SU-DHL-6 (cell line): ENCODE data around the gene R3HDM2.
A peak's percentile ranks its signal among the peaks of the same experiment; 100 is the strongest.
"Not testable (repeated sequence)": the region's sequence is repeated elsewhere in the genome, so short reads cannot be mapped to it uniquely, and the experiment has no call there.

Source experiments
- H2AFZ ChIP-seq: fragments of 200-600 bp; sonication (generic); 2 replicates; pipeline ENCODE4 v1.6.1; 2014; ENCODE audit warnings: low read depth, mild to moderate bottlenecking, moderate library complexity, mixed read lengths, antibody characterized with exemption, low read length; ENCODE audit not compliant: severe bottlenecking
- H3F3A ChIP-seq: fragments of 200-600 bp; shearing (Covaris generic); 2 replicates; pipeline ENCODE4 v1.6.0; 2016; ENCODE audit warnings: antibody characterized with exemption, mild to moderate bottlenecking; ENCODE audit not compliant: insufficient read depth
- H3K27ac ChIP-seq: fragments of 200-600 bp; sonication (generic); 2 replicates; pipeline ENCODE4 v1.5.1; 2016; ENCODE audit warnings: low read depth, mild to moderate bottlenecking, low read length, moderate library complexity, mixed read lengths
- H3K27me3 ChIP-seq: fragments of 200-600 bp; sonication (generic), shearing (Covaris generic); 2 replicates; pipeline ENCODE4 v1.6.0; 2014; ENCODE audit warnings: mild to moderate bottlenecking, low read length
- H3K36me3 ChIP-seq: fragments of 200-600 bp; sonication (generic); 2 replicates; pipeline ENCODE4 v1.6.1; 2014; ENCODE audit warnings: mild to moderate bottlenecking, low read length, mixed read lengths
- H3K4me2 ChIP-seq: fragments of 300-600, 200-600 bp; shearing (Covaris generic), sonication (generic); 2 replicates; pipeline ENCODE4 v1.6.0; 2014; ENCODE audit warnings: low read length, low read depth, mild to moderate bottlenecking; ENCODE audit not compliant: poor library complexity, severe bottlenecking
- H3K4me3 ChIP-seq: fragments of 200-600 bp; sonication (generic); 2 replicates; pipeline ENCODE4 v1.5.1; 2014; ENCODE audit warnings: antibody characterized with exemption, low read length, mild to moderate bottlenecking, mixed read lengths; ENCODE audit not compliant: insufficient read depth, poor library complexity, severe bottlenecking
- H3K79me2 ChIP-seq: fragments of 200-600 bp; sonication (generic); 2 replicates; pipeline ENCODE4 v1.6.1; 2014; ENCODE audit warnings: mild to moderate bottlenecking, low read length, moderate library complexity; ENCODE audit not compliant: insufficient read depth
- H3K9ac ChIP-seq: fragments of 200-600 bp; sonication (generic); 2 replicates; pipeline ENCODE4 v1.7.0; 2014; ENCODE audit warnings: mild to moderate bottlenecking, low read length
- H3K9me2 ChIP-seq: fragments of 200-600 bp; sonication (generic); replicated peaks from 2 replicates; pipeline ENCODE4 v1.6.1; 2014; ENCODE audit warnings: low read length; ENCODE audit not compliant: insufficient read depth
- H3K9me3 ChIP-seq: fragments of 200-600 bp; sonication (generic); 2 replicates; pipeline ENCODE4 v1.6.1; 2014; ENCODE audit warnings: low read length, mixed read lengths; ENCODE audit not compliant: insufficient read depth
- H4K20me1 ChIP-seq: fragments of 200-600 bp; sonication (generic); 2 replicates; pipeline ENCODE4 v1.6.1; 2014; ENCODE audit warnings: low read depth, mild to moderate bottlenecking, antibody characterized with exemption, low read length, moderate library complexity, mixed read lengths
- EZH2phosphoT487 ChIP-seq: fragments of 200-600 bp; sonication (generic), shearing (Covaris generic); conservative IDR thresholded peaks from 2 replicates; pipeline ENCODE4 v1.6.1; 2018; ENCODE audit warnings: mild to moderate bottlenecking, antibody characterized with exemption, low read length, moderate library complexity, mixed read lengths
- TF ChIP-seq, protein P1 (sequence below): fragments of 200-600 bp; sonication (generic); IDR thresholded peaks from one replicate; pipeline ENCODE4 v1.5.1; 2017; ENCODE audit warnings: antibody characterized with exemption, mild to moderate bottlenecking, low read length, moderate library complexity; ENCODE audit not compliant: insufficient read depth, poor library complexity, severe bottlenecking

The R3HDM2 gene

DNA sequence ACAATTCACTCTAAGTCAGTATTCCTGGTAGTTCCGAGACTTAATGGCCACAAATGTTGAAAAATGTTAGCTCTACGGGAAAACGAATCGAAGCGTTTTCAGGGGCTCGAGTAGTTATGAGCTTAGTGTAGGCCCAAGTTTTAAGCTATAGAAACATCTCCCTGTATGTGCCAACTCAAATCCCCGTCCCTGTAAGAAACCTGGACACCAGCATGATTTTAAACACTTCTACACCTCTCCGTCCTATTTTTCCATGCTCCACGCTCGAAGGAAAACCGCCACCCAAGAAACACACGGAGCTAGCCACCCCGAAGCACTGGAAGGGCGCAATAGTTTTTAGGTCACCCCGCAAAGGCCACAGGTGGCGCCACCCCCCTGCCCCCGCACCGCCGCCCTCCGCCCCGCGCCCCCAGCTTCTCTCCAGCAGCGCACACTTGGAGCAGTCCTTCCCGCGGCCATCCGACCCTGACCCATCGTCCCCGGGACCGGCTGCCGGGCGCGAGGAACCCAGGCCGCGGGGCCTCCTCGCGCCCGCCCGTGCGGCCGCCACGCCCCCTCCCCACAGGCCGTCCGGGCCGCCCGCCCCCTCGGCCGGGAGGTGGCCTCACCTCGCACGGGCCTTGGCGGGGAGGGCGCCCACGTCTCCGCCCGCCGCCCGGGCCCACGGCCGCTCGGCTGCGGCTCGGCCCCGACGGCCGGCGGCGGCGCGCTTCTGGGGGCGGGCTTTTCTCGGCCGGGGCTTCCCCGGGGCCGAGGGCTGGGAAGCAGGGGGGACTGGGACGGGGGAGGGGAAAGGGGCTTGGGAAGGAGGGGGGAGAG is 522 bp downstream of the R3HDM2 start:
- peaks cover 33% of the 10 kb centered on the region for H3K79me2 ChIP-seq
- peak overlapping the region; percentile 65 for H3K4me3 ChIP-seq
- no peaks in the 10 kb centered on the region for H3K36me3 ChIP-seq
- H2AFZ ChIP-seq: no peak overlapping the region
- H3K27ac ChIP-seq: peak overlapping the region; percentile 64
- H3F3A ChIP-seq: peaks cover 13% of the 10 kb centered on the region
- H3K9ac ChIP-seq: peak overlapping the region; percentile 72
- no peaks in the 10 kb centered on the region for H4K20me1 ChIP-seq
- no peaks in the 10 kb centered on the region for H3K27me3 ChIP-seq
- no peaks in the 10 kb centered on the region for H3K9me2 ChIP-seq
- no peaks in the 10 kb centered on the region for H3K9me3 ChIP-seq
- peak overlapping the region; percentile 98 for H3K4me2 ChIP-seq
- TF ChIP-seq EZH2phosphoT487: no peak
- TF ChIP-seq, protein P1, sequence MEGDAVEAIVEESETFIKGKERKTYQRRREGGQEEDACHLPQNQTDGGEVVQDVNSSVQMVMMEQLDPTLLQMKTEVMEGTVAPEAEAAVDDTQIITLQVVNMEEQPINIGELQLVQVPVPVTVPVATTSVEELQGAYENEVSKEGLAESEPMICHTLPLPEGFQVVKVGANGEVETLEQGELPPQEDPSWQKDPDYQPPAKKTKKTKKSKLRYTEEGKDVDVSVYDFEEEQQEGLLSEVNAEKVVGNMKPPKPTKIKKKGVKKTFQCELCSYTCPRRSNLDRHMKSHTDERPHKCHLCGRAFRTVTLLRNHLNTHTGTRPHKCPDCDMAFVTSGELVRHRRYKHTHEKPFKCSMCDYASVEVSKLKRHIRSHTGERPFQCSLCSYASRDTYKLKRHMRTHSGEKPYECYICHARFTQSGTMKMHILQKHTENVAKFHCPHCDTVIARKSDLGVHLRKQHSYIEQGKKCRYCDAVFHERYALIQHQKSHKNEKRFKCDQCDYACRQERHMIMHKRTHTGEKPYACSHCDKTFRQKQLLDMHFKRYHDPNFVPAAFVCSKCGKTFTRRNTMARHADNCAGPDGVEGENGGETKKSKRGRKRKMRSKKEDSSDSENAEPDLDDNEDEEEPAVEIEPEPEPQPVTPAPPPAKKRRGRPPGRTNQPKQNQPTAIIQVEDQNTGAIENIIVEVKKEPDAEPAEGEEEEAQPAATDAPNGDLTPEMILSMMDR: no peak

DNA sequence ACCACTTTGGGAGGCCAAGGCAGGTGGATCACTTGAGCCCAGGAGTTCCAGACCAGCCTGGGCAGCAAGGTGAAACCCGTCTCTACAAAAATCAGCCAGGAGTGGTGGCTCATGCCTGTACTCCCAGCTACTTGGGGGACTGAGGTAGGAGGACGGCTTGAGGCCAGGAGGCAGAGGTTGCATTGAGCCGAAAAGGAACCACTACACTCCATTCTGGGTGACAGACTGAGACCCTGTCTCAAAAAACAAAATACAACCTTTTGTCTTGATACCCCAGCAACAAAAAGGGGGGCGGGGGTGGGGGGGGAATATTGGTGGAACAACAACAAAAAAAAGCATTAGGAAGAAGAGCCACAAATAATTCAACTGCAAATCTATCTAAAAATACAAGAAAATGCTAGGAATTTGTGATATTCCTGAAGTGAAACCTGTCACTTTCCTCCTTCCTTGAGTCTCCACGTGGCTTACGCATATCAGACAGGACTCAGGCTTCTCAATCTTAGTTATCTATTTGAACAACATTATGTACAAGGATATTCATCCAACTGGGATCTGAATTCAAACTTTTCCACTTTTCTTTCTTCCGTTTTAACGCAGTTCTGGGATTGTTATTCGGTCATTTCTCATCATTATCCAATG is 1.3 kb downstream of the R3HDM2 start:
- H3K27me3 ChIP-seq: no peaks in the 10 kb centered on the region
- H3K4me3 ChIP-seq: peak overlapping the region; percentile 65
- H3K9me2 ChIP-seq: no peaks in the 10 kb centered on the region
- no peaks in the 10 kb centered on the region for H4K20me1 ChIP-seq
- H3K4me2 ChIP-seq: peak overlapping the region; percentile 98
- H3K79me2 ChIP-seq: peaks cover 37% of the 10 kb centered on the region
- peak overlapping the region; percentile 64 for H3K27ac ChIP-seq
- no peaks in the 10 kb centered on the region for H3K36me3 ChIP-seq
- peak overlapping the region; percentile 72 for H3K9ac ChIP-seq
- TF ChIP-seq, protein P1: no peak
- no peak for TF ChIP-seq EZH2phosphoT487
- H3F3A ChIP-seq: peaks cover 13% of the 10 kb centered on the region
- no peak overlapping the region for H2AFZ ChIP-seq
- no peaks in the 10 kb centered on the region for H3K9me3 ChIP-seq

DNA sequence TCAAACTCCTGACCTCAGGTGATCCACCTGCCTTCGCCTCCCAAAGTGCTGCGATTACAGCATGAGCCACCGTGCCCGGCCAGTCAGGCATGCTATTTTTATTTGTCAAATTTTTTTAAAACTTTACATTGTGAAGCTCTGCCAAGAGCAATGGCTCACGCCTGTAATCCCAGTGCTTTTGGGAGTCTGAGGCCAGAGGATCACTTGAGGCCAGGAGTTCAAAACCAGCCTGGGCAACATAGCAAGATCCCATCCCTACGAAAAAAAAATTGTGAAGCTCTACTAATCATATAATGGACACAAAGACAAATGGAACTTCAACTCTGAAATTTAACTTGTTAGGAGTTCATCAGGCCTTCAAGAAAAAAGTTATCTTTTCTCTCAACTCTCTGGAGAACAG is 1.9 kb downstream of the R3HDM2 start:
- Histone ChIP-seq H4K20me1 (no peaks in the 10 kb centered on the region), H3K9me3 (no peaks in the 10 kb centered on the region), H3K4me2 (peak overlapping the region; percentile 98), H3K36me3 (no peaks in the 10 kb centered on the region), H3K27ac (peak overlapping the region; percentile 64; the same call in 1 of the 2 replicates), H3K27me3 (no peaks in the 10 kb centered on the region), H3K4me3 (no peak overlapping the region), H3F3A (peaks cover 13% of the 10 kb centered on the region), H3K9me2 (no peaks in the 10 kb centered on the region), H3K9ac (peak overlapping the region; percentile 72), H3K79me2 (peaks cover 43% of the 10 kb centered on the region), H2AFZ (no peak overlapping the region)
- no peak for TF ChIP-seq EZH2phosphoT487
- TF ChIP-seq, protein P1: no peak

DNA sequence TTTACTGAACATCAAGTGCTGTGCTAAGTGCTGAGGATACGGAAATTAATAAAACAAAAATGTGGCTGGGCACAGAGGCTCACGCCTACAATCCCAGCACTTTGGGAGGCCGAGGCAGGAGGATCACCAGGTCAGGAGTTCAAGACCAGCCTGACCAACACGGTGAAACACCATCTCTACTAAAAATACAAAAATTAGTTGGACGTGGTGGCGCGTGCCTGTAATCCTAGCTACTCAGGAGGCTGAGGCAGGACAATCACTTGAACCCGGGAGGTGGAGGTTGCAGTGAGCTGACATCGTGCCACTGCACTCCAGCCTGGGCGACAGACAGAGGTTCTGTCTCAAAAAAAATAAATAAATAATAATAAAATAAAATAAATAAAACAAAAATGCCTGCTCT is 3.9 kb downstream of the R3HDM2 start:
- not testable (repeated sequence) for H3K9me3 ChIP-seq, H3K27me3 ChIP-seq, H3K9me2 ChIP-seq, H4K20me1 ChIP-seq, H3K27ac ChIP-seq, H3K36me3 ChIP-seq, H3K9ac ChIP-seq, H3K4me3 ChIP-seq, H2AFZ ChIP-seq, H3K4me2 ChIP-seq
- H3F3A ChIP-seq: peaks cover 13% of the 10 kb centered on the region
- peaks cover 48% of the 10 kb centered on the region for H3K79me2 ChIP-seq
